Activated T-helper 9 cell treated with anti-CD3 and anti-CD28 coated beads, Interleukin-2, amount 50 U/mL, for 16 hours (primary cell): ENCODE data around the gene S1PR5.
"Not testable (repeated sequence)": the region's sequence is repeated elsewhere in the genome, so short reads cannot be mapped to it uniquely, and the experiment has no call there.

Experiments used
- DNase-seq: peaks from one replicate; pipeline ENCODE4 v3.0.0-alpha.2; 2020; ENCODE audit warnings: low read depth

The S1PR5 gene

GRCh38 chr19:10544242-10544752 is 27.1 kb upstream of the S1PR5 start:
- no peak for DNase-seq

DNA sequence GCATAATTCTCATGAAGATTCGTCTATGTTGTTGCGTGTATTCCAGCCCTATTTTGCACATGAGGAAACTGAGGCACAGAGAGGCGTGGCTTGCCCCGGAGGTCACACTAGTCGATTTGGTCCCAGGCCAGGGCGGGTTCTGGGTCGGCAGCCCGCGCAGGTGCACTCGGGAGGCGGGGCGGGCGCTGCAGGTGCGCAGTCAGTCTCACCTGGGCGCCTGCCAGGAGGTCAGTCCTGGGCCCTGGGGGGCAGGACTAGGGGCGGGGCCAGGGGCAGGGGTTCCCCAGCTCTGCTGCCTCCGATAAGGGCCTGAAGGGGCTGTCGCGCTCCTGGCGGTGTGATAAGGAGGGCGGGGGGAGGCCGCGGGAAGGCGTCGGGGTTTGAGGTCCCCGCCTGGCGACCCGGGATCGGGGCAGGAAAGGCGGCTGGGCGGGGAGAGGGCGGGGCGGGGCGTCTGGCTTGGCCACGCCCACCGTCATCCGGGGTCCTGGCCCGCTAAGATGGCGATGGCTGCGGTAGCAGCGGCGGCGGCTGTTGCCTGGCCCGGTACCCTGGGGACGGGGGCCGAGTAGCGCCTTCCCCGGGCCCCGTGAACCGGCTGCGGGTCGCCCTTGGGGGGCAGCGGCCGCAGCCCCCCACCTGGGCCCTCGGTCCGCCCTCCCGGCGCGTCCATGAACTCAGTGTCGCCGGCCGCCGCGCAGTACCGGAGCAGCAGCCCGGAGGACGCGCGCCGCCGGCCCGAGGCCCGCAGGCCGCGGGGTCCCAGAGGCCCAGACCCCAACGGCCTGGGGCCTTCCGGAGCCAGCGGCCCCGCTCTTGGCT is 26.4 kb upstream of the S1PR5 start, which contains the start of gene ATG4D:
TSS of gene ATG4D (plus strand) at position 485 of the 822 bp plus-strand sequence. CDS start at position 672, 187 bp downstream.
- peak; percentile 66 for DNase-seq

DNA sequence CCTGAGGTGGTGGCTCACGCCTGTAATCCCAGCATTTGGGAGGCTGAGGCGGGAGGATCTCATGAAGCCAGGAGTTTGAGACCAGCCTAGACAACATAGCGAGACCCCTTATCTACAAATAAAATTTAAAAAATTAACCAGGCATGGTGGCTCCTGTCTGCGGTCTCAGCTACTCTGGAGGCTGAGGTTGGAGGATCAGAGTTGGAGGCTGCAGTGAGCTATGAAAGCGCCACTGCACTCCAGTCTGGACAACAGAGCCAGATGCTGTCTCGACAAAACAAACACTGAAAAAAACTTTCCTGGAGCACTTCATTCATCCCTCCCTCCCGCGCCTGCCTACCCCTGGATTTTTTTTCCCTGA is 25.8 kb upstream of the S1PR5 start:
- no peak for DNase-seq

- not testable (repeated sequence) for DNase-seq
Observed at GRCh38 chr19:10539016-10539415, 21.8 kb upstream of the S1PR5 start.

GRCh38 chr19:10538204-10538983 is 21.1 kb upstream of the S1PR5 start:
- no peak for DNase-seq

GRCh38 chr19:10537668-10538067 is 20.4 kb upstream of the S1PR5 start:
- DNase-seq, result no peak

DNA sequence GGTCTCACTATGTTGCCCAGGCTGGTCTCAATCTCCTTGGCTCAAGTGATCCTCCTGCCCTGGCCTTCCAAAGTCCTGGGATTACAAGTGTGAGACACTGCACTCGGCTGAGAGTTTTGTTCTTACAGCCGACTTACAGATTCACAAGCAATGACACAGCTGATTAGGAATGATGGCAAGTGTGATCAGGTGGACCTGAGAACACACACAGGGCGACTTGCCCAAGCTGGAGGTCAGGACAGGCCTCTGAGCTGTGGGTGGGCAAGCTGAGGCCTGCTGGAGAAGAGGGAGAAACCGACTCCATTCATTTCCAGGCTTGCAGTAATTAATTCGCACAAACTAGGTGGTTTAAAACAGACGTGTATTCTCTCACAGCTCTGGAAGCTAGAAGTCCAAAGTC is 18.4 kb upstream of the S1PR5 start:
- DNase-seq, result no peak

DNA sequence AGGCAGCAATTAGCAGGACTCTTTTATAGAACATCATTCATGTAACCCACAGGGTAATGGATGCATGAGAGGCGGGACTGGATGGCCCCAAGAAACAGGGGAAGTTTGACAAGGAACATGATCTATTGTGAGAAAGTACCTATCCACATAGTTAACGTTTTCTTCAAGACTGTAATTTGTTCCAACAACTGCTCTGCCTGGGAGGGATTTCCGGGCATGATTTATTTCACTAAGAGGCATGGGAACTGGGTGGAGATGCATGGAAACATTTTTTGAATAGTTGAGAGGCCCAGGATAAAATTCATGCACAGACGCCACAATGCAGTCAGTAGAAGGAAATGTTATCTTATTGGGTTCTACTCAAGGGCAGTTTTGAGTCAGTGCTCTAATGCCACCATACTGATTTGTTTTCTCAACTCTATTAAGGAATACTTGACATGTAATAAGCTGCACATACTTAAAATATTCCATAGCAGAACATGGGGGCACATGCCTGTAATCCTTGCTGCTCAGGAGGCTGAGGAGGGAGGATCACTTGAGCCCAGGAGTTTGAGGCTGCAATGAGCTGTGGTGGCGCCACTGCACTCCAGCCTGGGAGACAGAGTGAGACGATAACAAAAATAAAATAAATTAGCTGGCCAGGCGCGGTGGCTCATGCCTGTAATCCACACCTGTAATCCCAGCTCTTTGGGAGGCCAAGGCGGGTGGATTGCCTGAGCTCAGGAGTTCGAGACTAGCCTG is 16.6 kb upstream of the S1PR5 start:
- no peak for DNase-seq

- DNase-seq, result no peak
Observed at GRCh38 chr19:10532457-10532856, 15.2 kb upstream of the S1PR5 start.

- not testable (repeated sequence) for DNase-seq
Observed at GRCh38 chr19:10526887-10527286, 9.6 kb upstream of the S1PR5 start.

- DNase-seq, result no peak
Observed at GRCh38 chr19:10525636-10526035, 8.4 kb upstream of the S1PR5 start.

DNA sequence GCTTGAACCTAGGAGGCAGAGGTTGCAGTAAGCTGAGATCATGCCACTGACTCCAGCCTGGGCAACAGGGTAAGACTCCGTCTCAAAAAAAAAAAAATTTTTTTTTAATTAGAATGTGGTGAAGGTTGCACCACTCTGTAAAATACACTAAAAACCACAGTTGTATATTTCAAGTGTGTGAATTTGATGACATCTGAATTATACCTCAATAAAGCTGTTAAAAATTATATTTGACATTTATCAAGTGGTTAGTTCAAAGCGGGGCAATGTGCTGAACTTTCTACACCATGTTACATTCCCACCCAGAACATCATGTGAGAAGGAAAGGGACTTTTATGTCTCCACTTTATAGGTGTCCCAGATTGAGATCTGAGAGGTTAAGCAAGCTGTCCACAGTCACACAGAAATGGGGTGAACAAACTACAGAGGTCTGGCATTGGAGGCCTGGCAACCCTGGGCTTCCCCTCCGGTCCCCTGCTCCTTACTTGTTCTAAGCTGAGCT is 5.9 kb upstream of the S1PR5 start:
- no peak for DNase-seq

GRCh38 chr19:10521461-10522171 is 4.4 kb upstream of the S1PR5 start:
- DNase-seq, result no peak

GRCh38 chr19:10520652-10521318 is 3.5 kb upstream of the S1PR5 start:
- no peak for DNase-seq

DNA sequence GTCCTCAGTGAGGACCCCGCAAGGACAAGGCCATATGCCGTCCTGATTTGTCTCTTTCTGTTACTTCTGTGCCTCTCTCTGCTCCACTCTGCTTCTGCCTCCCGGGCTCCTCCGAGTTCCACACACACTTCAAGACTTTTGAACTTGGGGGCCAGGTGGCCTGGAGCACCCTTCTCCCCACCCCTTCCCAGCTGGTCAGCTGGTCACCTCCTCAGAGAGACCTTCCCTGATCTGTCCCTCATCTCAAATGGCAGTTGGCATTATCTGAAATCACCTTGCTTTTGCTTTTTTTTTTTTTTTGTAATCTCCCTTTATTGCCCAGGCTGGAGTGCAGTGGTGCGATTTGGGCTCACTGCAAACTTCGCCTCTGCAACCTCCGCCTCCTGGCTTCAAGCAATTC is 2.2 kb upstream of the S1PR5 start:
- no peak for DNase-seq

- DNase-seq, result no peak
Observed at GRCh38 chr19:10518444-10519361, 1.5 kb upstream of the S1PR5 start.

DNA sequence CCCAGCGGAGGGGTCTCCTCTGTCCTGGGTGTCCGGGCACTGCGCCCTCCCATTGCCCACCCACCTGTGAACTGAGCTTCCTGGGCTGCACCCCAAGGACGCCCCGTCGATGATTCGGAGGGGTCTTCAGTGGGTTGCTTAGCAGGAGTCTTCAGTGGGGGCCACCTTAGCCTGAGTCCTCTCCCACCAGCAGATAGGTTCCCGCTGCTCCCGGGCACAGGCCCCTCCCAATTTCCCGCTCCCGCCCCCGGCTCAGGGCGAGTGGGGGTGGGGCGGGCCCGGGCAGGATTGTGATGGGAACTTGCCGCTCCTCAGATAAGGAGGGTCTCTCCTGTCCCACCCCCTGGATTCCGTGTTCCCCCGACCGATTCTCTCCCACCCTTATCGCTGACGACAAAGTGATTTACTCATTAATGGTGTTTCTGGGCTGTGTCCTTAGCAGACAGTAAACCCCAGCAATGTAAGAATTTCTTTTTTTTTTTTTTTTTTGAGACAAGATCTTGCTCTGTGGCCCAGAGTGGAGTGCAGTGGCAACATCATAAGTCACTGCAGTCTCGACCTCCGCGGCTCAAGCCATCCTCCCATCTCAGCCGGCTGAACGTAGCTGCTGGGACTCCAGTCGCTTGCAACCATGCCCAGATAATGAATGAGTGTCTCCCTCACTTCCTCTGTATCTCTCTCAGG is 655 bp upstream of the S1PR5 start:
- no peak for DNase-seq

DNA sequence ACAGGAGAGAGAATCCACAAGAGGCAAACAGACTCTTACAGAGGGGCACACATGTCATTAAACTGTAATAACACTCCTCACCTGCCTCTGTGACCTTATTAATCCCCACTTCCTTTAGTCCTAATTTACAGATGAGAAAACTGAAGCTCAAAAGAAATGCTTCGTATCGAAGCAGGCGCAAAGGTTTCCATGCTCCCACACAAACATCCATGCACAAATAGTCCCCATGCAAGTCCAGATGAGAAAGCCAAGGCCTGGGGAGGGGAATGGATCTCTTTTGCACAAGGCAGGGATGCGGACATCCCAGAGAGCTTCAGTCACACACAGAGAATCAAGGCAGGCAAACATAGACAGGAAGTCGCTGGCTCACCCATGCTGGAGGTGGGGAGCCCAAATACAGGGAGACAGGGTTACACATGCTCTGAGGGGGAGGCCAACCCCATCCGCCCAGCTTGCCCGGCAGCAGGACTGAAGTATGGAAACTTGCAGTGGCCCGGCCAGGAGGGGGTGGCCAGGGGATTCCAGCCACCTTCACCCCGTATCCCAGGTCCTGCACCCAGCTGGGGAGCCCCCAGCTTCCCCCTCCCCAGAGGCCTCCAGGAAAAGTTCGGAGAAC is 468 bp downstream of the S1PR5 start:
- DNase-seq, result no peak

DNA sequence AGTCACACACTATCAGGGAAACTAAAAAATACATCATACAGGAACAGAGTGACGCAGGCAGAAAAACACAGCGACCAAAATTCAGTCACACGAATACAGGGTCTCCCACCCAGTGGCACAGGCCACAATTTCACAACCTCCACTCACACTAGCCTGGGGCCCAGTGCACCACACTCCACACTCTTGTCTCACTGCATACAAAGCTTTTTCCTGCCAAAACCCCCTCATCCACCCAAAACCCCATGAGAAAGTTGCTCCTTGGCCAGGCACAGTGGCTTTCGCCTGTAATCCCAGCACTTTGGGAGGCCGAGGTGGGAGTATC is 1.2 kb downstream of the S1PR5 start:
- no peak for DNase-seq
